NCI-H1105 treated with DMSO at 0.1 percent for 48 hours (cell line): ENCODE results near the gene TREH.

Experiments used
- DNase-seq: peaks from one replicate; lab custom pipeline; 2025; lab: John Stamatoyannopoulos, UW

Gene TREH

DNA sequence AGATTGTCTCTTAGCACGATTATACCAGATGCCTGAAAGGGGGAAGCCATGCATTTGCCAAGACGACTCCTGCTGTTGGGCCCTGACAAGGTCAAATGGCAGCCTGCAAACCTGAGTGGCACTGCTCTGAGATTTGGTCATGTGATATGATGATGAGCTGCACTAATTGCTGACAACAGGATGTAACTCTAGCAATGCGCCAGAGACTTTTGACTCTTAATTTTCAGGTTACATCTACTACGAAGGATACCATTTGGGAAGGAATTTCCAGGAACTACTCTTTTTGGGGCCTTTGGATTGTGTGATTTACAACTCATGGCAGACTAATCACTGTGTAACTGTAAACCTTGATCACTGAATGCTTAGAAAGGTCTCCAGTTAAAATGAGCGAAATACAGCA lies 13.1 kb downstream of the TREH start:
- no peak for DNase-seq

GRCh38 chr11:118663902-118664301 lies 15.5 kb downstream of the TREH start:
- no peak for DNase-seq

GRCh38 chr11:118663381-118663780 lies 16.1 kb downstream of the TREH start:
- DNase-seq: no peak

- DNase-seq: no peak
Measured at GRCh38 chr11:118662401-118663271, 16.8 kb downstream of the TREH start.

DNA sequence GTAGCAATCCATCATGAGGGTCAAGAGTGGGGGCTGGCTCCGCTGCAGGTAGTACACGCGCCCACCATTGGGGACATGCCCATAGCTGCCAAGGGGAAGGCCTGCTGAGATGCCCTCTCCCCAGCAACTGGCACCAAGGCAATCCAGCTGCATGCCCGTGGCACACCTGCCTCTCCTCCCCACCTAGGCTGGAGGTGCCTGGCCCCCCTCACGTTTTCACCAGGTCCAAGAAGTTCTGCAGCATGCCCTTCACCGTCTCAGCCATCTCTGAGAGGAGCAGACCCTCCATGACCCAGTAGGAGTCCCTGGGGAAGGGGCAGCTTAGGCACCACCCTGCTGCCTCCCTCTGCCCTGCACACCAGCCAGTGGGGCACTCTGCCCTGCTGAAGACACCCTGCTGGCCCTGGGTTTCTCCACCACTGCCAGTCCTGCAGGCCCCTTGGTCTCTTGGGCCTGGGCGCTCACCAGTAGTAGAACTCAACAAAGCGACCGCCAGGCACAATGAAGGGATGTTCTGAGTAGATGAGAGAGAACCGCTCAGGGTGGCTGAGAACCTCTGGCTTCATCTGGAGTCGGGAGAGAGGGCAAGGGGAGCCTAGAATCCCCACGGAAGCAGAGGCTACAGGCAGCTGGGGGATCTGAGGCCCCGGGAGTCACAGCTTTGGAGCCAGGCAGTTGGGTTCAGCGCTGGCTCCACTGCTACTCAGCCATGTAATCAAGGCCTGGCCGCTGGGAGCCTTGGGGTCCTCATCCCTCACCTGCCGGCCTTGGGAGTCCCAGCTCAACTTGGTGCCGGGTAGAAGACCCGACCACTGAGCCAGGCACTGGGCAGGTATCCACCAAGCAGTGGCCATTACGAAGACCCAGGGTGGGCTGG lies 17.8 kb downstream of the TREH start:
- no peak for DNase-seq

- peak; percentile 66 for DNase-seq
Measured at GRCh38 chr11:118660681-118661424, 18.6 kb downstream of the TREH start.

- no peak for DNase-seq
Measured at GRCh38 chr11:118659953-118660680, 19.3 kb downstream of the TREH start.

- DNase-seq: peak; percentile 94
Measured at GRCh38 chr11:118659314-118659952, 20.0 kb downstream of the TREH start.

DNA sequence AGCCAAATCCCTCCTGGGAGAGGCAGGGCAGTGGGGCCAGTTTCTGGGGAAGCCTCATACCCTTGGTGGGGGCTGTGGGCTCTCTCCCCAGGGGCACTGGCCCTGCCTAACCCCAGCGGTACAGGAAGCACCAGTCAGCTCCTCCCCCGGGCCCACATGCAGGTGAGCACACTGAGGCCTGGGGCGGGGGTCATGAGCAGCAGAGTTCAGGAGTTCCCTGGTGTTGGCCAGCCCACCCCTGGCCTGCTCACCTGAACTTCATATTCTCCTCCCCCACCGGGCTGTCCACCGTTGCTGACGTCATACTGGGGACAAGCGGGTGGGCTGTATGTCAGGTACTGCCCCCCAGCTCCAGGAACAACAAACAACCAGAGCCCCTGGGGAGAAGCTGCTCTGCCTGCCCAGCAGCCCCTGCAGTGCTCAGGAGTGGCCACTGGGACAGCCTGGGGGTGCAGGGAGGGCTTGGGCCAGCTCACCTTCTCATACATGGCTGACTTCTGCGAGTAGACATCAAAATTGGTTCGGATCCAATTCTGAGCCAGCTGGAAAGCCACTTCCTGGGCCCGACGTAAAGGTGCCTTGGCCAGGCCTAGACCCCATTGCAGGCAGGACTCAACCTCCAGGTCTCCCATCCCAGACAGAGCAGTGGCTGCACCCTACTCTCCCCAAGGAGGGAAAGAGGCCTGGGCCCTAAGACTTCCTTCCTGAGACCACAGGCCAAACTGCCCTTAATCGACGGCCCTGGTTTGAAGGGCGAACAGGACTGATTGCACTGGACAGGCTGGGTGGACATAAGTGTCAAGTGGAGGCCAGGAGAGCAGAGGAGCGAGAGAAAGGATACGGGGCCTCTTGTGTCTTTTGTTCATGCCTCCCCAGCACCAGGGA lies 20.8 kb downstream of the TREH start:
- DNase-seq: no peak

- DNase-seq: no peak
Measured at GRCh38 chr11:118657709-118658428, 21.6 kb downstream of the TREH start.

GRCh38 chr11:118657238-118657637 lies 22.2 kb downstream of the TREH start:
- peak; percentile 83 for DNase-seq

- no peak for DNase-seq
Measured at GRCh38 chr11:118656563-118657165, 22.8 kb downstream of the TREH start.

GRCh38 chr11:118655486-118656190 lies 23.8 kb downstream of the TREH start:
- no peak for DNase-seq

- DNase-seq: no peak
Measured at GRCh38 chr11:118653684-118654390, 25.6 kb downstream of the TREH start.

GRCh38 chr11:118652681-118653181 lies 26.7 kb downstream of the TREH start:
- no peak for DNase-seq

DNA sequence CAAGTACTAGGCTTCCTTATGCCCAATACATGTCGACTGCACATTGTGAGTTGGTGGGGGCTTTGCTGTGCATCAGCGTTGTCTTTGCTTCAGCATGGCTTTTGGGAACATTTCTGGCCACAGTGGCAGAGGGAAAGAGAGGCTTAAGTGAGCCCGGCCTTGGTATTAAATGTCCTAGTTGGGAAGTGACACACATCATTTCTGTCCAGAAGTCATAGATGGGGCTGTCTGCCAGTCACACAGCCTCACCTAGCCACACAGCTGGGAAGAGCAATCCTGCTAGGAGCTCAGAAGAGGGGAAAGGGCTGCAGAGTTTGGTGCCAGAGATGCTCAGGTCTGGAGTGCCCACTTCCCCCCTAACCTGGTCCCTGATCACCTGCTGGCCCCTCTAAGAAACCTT lies 27.6 kb downstream of the TREH start:
- DNase-seq: no peak

- DNase-seq: no peak
Measured at GRCh38 chr11:118650366-118650765, 29.1 kb downstream of the TREH start.
